NOMO-1 treated with DMSO at 0.1 percent for 48 hours (cell line): ENCODE results near the gene CSF2.

Experiments
- DNase-seq: peaks from one replicate; lab custom pipeline; 2025; ENCODE audit not compliant: unreplicated experiment; lab: John Stamatoyannopoulos, UW

Gene CSF2

DNA sequence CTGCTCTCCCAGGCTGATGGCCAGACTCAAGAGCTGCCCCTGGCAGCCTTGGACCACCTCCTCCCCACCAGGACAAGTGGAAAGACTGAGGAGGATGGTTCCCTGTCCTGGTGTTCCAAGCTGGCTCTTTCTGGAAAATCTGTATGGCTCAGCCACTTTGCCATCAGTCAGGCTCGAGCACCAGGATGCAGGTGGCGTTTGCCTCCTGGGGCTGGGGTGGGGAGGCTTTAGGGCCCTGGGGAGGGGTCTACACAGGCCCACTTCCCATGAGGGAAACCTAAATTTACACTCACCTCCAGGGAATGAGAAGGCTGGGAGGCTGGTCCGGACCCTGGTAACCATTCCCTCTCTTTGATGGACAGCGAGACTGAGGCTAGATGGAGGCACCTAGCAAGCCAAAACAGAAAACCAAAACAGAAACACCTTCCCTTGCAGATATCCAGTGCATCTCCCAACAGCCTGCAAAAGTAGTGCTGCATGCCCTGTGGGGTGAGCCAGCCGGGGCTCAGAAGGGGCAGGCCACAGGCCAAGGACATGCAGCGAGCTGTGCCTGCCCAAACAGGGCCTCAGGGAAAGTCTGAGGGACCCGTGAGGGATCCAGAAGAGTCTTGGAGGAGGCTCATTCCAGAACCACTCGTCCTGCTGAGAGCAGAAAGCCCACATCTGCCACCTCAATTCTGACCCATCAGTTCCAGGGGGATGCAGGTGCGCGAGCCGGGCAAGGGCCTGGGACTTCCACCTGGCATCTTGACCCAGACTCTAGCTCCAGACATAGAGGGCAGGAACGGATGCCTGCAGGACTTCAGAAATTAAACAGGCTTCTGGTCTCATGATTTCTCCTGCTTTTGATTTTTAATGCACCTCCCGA is 5.4 kb upstream of the CSF2 start:
- DNase-seq: no peak

DNA sequence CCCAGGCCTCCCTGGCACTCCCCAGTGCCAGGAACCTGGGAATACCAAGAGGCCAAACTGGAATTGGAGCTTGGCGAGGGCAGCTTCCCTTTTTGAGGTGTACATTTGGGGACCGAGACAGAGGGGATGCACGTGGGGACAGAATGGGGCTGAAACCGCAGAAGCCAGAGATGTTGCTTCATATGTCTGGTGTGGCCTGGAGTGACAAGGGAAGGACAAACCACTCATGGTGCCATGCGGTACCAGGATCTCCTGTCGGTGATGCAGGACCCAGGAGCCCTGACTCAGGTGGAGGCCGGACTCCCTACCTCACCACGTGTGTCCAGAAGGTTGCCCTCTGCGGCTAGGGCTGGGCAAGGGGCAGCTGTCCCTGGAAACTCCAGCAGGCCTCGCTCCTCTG is 4.0 kb upstream of the CSF2 start:
- peak; percentile 70 for DNase-seq

DNA sequence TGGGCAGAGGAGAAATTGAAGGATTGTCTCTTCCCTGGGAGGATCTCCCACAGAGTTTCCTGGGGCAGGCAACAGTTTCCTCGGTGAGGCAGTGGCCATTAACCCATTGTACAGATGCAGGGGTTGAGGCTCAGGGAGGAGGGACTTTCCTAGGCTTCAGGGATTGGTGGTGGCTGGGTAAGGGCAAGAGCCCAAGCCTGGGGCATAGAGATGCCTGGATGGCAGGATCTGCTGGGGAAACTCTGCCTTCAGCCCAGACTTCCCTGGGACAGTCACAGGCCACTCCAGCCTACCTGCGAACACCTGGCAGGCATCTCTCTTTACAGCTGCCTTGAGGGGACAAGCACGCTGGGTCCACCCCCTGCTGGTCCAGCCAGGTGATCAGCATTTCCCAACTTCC is 3.6 kb upstream of the CSF2 start:
- DNase-seq: no peak

DNA sequence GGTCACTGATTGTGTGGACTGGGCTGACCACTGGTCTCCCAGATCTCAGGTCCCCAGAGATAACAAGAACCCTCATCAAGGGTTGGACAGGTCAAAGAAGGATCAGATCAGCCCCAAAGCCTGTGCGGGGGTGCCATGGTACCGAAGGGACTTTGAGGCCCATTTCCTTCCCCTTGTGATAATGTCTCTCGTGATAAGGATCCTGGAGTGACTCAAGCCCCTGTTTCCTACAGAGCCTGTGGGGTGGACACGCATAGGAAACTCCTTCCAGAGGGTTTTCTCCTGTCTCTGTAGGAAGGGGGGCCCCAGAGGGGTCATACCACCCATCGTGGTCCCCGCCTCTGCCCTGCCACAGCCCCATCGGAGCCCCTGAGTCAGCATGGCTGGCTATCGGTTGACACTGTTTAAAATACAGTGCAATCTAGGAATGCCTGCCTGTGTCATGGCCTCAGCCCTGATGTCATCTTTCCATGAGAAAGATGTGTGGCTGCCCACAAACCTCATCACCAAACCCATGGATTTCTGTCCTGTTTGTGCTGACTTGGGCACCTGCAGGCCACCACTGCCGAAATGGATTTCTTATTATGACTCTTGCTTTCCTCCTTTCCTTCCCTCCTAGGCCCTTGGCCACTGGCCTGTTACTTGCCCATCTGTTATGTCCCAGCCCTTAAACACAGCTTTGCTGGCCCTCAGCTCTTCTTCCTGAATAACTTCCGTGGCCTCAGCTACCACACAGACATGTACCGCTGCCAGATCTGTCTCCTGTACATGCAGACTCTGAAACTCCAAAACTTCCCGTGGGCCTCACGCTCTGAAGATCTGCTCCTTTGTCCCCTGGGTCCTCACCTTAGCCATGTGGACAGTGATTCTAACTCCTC is 2.9 kb upstream of the CSF2 start:
- DNase-seq: no peak

DNA sequence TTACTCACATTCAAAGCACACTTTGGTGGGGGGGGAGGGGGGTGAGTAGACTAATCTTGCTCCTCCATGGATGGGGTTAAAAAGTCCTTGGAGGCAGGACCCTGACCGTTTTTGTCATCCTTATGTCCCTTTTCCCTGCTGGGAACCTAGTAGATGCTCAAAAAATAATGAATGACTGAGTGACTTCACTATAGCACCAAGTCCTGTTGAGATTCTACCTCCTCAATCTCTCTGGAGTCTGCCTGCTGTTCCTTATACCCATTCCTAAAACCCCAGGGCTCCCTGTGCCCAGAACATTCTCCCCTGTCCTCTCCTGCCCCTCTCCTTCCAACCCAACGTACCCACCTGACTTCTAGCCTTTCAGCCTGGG is 2.3 kb upstream of the CSF2 start:
- DNase-seq: no peak

DNA sequence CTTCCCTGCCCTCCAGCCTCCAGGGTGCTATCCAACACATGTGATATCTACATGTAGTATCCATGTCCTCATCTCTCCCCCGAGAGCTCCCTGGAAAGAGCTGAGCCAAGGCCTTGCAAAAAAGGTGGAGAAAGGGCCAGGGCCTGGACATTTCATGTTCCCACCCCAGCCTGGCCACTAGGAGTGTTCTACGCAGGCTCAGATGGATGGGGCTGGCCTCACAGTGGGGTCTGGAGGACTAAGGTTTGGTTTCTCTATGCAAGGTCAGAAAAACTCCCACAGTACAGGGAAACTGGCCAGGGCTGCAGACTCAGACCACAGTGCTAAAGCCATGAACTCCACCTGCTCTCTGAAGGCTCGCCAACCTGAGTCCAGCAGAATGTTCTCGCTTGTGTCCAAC is 1.5 kb upstream of the CSF2 start:
- no peak for DNase-seq

DNA sequence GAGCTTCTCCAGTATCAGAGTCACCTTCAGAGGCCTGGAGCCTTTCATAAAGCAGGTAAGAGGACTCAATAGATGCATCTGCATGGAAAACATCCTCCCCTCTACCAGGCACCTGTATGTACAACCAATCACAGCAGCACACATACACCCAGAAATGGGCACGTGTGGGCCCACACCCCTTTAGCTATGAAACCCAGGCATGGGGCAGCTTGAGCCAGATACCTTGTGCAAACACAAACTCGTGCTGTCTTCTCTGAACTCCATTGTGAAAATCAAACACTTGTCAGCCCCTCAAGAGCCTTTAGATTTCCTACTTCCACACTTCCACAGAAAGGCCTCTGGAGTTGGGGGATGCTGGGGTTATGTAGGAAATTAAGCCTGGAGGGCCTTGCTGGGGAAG is 1.1 kb upstream of the CSF2 start:
- DNase-seq: no peak

DNA sequence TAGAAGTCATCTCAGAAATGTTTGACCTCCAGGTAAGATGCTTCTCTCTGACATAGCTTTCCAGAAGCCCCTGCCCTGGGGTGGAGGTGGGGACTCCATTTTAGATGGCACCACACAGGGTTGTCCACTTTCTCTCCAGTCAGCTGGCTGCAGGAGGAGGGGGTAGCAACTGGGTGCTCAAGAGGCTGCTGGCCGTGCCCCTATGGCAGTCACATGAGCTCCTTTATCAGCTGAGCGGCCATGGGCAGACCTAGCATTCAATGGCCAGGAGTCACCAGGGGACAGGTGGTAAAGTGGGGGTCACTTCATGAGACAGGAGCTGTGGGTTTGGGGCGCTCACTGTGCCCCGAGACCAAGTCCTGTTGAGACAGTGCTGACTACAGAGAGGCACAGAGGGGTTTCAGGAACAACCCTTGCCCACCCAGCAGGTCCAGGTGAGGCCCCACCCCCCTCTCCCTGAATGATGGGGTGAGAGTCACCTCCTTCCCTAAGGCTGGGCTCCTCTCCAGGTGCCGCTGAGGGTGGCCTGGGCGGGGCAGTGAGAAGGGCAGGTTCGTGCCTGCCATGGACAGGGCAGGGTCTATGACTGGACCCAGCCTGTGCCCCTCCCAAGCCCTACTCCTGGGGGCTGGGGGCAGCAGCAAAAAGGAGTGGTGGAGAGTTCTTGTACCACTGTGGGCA is 642 bp downstream of the CSF2 start:
- DNase-seq: no peak

DNA sequence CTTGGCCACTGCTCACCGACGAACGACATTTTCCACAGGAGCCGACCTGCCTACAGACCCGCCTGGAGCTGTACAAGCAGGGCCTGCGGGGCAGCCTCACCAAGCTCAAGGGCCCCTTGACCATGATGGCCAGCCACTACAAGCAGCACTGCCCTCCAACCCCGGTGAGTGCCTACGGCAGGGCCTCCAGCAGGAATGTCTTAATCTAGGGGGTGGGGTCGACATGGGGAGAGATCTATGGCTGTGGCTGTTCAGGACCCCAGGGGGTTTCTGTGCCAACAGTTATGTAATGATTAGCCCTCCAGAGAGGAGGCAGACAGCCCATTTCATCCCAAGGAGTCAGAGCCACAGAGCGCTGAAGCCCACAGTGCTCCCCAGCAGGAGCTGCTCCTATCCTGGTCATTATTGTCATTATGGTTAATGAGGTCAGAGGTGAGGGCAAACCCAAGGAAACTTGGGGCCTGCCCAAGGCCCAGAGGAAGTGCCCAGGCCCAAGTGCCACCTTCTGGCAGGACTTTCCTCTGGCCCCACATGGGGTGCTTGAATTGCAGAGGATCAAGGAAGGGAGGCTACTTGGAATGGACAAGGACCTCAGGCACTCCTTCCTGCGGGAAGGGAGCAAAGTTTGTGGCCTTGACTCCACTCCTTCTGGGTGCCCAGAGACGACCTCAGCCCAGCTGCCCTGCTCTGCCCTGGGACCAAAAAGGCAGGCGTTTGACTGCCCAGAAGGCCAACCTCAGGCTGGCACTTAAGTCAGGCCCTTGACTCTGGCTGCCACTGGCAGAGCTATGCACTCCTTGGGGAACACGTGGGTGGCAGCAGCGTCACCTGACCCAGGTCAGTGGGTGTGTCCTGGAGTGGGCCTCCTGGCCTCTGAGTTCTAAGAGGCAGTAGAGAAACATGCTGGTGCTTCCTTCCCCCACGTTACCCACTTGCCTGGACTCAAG is 1.5 kb downstream of the CSF2 start:
- no peak for DNase-seq

DNA sequence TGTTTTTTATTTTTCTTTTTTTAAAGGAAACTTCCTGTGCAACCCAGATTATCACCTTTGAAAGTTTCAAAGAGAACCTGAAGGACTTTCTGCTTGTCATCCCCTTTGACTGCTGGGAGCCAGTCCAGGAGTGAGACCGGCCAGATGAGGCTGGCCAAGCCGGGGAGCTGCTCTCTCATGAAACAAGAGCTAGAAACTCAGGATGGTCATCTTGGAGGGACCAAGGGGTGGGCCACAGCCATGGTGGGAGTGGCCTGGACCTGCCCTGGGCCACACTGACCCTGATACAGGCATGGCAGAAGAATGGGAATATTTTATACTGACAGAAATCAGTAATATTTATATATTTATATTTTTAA is 2.1 kb downstream of the CSF2 start:
- no peak for DNase-seq

DNA sequence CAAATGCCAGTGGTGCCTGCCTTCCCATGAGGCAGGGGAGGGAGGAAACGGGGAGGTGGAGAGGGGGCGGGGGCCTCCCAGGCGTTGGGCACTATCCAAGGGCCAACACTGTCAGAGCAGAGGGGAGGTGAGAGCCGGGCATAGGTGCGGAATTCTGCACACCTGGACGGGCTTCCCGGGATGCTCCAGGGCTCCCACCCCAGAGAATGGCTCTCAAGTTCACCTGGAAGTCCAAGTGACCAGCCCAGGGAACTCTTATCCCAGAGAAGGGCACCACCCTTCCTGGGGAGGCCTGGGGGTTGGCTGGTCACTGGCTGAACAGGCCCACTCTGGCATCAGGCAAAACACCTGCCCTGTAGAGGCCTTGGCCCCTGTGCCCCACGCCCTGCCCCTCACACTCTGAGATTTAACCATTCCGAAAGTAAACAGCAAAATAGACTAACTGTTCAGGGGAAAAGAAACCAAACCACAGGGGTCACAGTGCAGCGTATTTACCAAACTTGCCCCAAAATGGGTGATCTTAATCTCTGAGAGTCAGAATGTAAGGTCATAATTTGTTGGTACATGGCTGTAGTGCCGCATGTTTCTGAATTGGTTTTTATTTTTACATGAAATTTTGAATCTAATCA is 2.7 kb downstream of the CSF2 start:
- no peak for DNase-seq

DNA sequence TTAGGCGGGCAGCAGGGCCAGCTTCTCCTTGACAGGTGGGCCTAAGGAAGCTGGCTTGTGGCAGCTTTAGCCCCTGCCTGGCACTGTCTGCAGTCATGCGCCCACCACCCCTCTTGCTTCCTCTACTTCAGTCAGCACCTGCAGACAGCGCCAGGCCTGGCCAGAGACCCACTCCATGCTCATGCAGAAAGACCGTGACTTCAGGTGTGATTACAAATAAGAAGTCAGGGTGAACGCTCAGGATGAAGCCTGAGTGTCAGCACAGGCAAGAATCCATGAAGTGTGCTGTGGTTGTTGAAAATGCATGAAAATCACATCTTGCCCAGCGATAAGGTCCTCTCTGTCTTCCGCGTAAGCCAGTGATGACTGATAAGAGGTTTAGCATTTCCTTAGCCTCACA is 3.4 kb downstream of the CSF2 start:
- DNase-seq: no peak

DNA sequence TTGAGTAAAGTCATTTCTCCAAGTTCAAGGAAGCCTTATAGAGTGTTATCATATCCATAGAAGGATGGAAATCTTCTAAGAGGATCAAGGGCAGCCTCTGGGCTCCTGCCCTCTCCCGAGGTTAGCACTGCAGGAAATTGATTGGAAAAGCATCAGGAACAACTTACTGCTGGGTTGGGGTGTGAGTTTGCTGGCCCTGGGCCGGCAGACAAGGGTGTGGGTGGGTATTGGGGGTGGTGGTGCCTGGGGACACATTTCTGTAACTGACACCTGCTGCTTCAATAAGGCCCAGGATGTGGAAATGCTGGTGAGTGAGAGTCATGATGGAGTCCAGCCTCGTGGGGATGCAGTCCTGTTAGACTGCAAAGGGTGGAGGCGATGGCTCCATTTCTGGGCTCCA is 5.5 kb downstream of the CSF2 start:
- no peak for DNase-seq

DNA sequence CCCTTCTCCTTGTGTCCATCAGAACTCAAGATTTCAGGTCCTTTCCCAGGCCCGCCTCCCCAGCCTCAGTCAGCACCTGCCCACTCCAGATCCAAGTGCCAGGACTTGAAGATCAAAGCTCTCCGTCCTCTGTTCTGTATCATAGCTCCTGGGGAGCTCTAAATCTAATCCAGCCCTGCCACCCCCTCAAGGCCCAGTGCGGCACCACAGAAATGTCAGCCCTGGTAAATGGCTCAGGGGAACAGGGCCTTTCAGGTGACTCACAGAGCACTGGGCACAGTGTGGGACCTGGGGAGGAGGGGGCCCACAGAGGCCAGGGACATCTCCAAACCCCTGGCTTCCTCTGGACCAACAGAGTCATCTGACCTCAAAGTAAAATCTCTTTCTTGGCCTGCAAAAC is 6.0 kb downstream of the CSF2 start:
- no peak for DNase-seq

DNA sequence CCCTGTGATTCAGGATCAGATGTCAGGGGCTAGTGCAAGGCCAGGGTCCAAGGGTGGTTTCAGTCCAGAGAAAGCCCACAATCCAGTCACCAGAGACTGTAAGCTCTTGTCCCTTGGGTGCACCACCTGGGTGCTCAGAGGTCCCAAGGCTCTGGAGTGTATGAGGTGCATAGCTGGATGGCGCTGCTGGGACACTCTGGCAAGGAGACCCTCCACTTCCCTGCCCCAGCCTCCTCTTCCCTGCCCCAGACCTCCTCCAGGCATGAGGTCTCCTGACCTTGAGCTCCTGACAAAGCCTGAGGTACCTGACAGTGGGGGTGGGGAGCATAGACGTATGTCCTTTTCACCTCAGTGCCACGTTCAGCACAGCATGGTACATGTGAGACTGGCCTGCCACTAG is 7.0 kb downstream of the CSF2 start:
- no peak for DNase-seq

DNA sequence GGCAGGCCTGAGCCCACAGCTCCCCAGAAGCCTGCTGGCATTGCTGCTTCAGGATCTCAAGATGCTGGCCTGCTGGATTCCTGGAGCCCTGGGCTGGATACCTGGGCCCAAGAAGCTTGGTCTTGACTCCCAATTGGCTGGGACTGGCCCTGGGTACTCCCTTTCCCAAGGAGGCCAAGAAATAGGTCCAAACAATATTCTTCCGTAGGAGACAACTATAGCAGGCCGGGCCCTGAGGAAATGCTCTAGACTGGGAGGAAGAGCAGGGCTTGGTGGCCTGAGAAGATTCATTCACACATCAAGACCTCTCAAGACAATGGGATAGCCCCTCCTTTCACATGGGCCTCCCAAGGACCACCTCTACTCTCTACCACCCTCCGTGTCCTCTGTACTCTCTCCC is 7.9 kb downstream of the CSF2 start:
- no peak for DNase-seq

DNA sequence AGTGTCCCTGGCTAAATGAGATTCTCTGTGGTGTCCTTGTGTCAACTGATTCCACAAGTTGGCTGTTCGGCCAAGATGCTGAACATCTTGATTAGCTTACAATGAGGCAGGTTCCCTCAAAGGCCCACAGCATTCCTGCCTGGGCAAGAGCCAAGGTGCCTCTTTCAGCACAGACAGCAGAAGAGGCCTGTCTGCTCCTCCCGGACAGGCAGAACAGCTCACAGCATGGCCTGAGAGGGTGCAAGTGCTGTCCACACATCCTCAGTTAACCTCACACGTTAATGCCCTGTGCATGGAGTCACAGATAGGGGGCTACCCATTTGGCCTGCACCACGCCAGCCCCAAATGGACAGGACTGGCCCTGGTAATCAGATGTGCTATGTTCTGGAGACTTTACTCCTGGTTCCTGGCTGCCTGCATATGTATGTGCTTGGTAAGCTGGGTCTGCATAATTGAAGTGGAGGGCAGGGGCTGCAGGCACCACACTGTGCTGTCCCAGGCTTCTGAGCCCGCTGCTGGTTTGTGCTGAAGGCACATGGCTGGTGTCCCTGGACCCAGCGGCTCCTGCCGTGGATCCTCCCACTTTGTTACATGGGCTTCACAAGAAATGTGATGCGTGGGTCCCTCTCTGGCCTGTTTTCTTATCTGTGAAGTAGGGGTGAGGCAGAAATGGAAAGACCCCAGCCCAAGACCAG is 8.9 kb downstream of the CSF2 start:
- no peak for DNase-seq

DNA sequence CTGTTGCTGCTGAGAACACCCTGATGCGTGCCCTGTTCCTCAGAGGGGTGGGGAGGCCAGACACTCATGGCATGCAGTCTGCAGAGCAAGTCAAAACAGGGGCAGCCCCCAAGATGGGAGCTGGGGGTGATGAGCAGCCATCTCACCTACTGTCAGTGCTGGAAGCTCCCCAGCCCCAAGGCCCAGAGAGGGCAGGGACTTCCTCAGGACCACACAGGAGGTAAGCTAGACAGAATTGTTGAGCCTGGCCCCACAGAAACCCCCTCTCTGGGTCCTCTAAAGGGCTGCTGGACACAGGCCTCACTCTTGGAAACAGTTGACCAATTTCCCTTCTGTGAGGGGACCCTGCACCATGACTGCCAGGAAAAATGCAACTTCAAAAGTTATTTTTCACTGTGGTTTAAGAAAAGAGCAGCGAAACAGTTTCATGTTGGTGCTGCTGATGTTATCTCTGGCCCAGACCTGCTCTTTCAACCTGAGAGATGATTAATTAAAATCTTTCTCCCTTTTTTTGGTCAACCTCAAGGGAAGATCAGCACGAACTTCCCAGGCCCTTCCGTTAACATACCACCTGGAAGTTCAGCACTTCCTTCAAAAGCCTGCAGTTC is 9.6 kb downstream of the CSF2 start:
- DNase-seq: no peak

DNA sequence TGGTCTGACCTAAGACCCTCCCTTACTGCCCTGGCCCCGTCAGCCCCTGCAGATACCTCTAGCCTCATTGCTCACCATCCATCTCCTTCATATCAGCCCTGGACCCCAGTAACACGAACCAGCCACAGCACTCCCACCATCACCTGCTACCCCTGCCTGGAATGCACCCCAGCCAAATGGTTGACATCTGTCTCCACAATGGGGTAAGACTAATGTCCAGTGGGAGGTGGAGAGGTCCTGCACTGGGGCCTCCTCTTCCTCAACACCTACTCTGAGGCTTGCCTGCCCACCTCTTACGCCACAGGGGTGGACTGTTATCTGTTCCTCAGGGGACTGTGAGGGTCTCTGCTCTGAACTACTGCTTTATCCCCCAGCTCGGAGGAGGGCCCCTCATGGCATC is 12.1 kb downstream of the CSF2 start:
- DNase-seq: no peak
